ENCODE data around the gene WDR62.
"Not testable (repeated sequence)": the region's sequence is repeated elsewhere in the genome, so short reads cannot be mapped to it uniquely, and the experiment has no call there.

Gene WDR62

GRCh38 chr19:36040495-36040894 is 14.2 kb upstream of the WDR62 start:
- no peak for DNase-seq

GRCh38 chr19:36041092-36041491 is 13.6 kb upstream of the WDR62 start:
- DNase-seq: not testable (repeated sequence)

- no peak for DNase-seq
Observed at GRCh38 chr19:36041831-36042230, 12.9 kb upstream of the WDR62 start.

GRCh38 chr19:36043952-36044351 is 10.7 kb upstream of the WDR62 start:
- no peak for DNase-seq

GRCh38 chr19:36046443-36047050 is 8.2 kb upstream of the WDR62 start:
- DNase-seq: no peak

GRCh38 chr19:36047835-36048234 is 6.9 kb upstream of the WDR62 start:
- DNase-seq: no peak

GRCh38 chr19:36049080-36049698 is 5.5 kb upstream of the WDR62 start:
- DNase-seq: no peak

- DNase-seq: no peak
Observed at GRCh38 chr19:36051236-36051635, 3.5 kb upstream of the WDR62 start.

GRCh38 chr19:36051637-36052036 is 3.1 kb upstream of the WDR62 start:
- DNase-seq: no peak

GRCh38 chr19:36054119-36054732 is 471 bp upstream of the WDR62 start, which contains the start of gene THAP8:
TSS of gene THAP8 (minus strand) at chr19:36054285. CDS start at chr19:36054217, 68 bp downstream.
- DNase-seq: peak; percentile 99

- no peak for DNase-seq
Observed at GRCh38 chr19:36058481-36059179, 3.9 kb downstream of the WDR62 start.

- DNase-seq: no peak
Observed at GRCh38 chr19:36059180-36059910, 4.6 kb downstream of the WDR62 start.

GRCh38 chr19:36060430-36060829 is 5.7 kb downstream of the WDR62 start:
- DNase-seq: no peak

- DNase-seq: no peak
Observed at GRCh38 chr19:36061367-36061766, 6.7 kb downstream of the WDR62 start.

- DNase-seq: no peak
Observed at GRCh38 chr19:36064826-36065225, 10.1 kb downstream of the WDR62 start.

- DNase-seq: no peak
Observed at GRCh38 chr19:36067681-36068080, 13.0 kb downstream of the WDR62 start.

- not testable (repeated sequence) for DNase-seq
Observed at GRCh38 chr19:36068810-36069499, 14.3 kb downstream of the WDR62 start.

GRCh38 chr19:36072081-36072480 is 17.4 kb downstream of the WDR62 start:
- no peak for DNase-seq

- DNase-seq: no peak
Observed at GRCh38 chr19:36073121-36073876, 18.6 kb downstream of the WDR62 start.

GRCh38 chr19:36079389-36079945 is 24.8 kb downstream of the WDR62 start:
- DNase-seq: no peak

GRCh38 chr19:36081385-36081784 is 26.7 kb downstream of the WDR62 start:
- no peak for DNase-seq

Data from stimulated activated CD4-positive, alpha-beta T cell treated with anti-CD3 and anti-CD28 coated beads, Interleukin-2, amount 100 ng/mL, for 48 hours (primary cell).